Measurements from ENCODE around the gene OLFM2.

DNA sequence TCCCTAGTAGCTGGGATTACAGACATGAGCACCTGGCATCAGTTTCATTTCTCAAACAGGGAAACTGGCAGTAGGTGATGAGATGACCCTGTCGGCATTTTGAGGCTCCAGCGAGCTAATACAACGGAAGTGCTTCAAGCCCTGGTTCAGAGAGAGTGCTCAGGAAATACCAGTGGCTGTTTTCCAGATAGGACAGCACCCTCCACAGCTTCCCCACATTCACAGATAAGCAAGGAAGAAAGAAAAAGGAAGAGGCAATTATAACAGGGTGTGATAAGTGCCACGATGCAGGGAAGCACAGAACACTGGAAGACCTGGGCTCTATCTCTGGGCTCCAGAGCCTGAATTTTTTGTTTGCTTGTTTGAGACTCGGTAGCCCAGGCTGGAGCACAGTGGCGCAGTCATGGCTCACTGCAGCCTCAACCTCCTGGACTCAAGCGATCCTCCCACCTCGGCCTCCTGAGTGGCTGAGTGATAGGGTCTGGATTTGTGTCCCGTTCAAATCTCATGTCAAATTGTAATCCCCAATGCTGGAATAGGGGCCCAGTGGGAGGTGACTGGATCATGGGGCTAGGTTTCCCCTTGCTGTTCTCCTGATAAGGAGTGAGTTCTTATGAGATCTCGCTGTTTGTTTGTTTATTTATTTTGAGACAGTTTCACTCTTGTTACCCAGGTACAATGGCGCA is 57.7 kb downstream of the OLFM2 start:
- TF ChIP-seq, protein P1, sequence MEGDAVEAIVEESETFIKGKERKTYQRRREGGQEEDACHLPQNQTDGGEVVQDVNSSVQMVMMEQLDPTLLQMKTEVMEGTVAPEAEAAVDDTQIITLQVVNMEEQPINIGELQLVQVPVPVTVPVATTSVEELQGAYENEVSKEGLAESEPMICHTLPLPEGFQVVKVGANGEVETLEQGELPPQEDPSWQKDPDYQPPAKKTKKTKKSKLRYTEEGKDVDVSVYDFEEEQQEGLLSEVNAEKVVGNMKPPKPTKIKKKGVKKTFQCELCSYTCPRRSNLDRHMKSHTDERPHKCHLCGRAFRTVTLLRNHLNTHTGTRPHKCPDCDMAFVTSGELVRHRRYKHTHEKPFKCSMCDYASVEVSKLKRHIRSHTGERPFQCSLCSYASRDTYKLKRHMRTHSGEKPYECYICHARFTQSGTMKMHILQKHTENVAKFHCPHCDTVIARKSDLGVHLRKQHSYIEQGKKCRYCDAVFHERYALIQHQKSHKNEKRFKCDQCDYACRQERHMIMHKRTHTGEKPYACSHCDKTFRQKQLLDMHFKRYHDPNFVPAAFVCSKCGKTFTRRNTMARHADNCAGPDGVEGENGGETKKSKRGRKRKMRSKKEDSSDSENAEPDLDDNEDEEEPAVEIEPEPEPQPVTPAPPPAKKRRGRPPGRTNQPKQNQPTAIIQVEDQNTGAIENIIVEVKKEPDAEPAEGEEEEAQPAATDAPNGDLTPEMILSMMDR (IDR thresholded peaks at IDR 0.05; ENCODE audit: poor library complexity, severe bottlenecking): no peak
- TF ChIP-seq EZH2 (IDR thresholded peaks at IDR 0.05; ENCODE audit: borderline replicate concordance, insufficient read depth, low read length, poor library complexity, severe bottlenecking): no peak
